ENCODE data around the gene MAP1B.

Gene MAP1B

GRCh38 chr5:72101828-72102227 is 5.4 kb upstream of the MAP1B start:
- DNase-seq, result no peak

- DNase-seq, result no peak
These were observed 501 bp upstream of the MAP1B start for GRCh38 chr5:72106817-72107130.

- no peak for DNase-seq
These were observed 576 bp downstream of the MAP1B start for GRCh38 chr5:72107901-72108201.

GRCh38 chr5:72108202-72109061 is 1.2 kb downstream of the MAP1B start:
- DNase-seq, result peak; percentile 92

GRCh38 chr5:72109062-72109411 is 1.8 kb downstream of the MAP1B start:
- DNase-seq, result no peak

GRCh38 chr5:72109625-72110024 is 2.4 kb downstream of the MAP1B start:
- peak; percentile 73 for DNase-seq

- peak; percentile 63 for DNase-seq
These were observed 3.2 kb downstream of the MAP1B start for GRCh38 chr5:72110394-72111013.

GRCh38 chr5:72112389-72112788 is 5.1 kb downstream of the MAP1B start:
- DNase-seq, result no peak

- DNase-seq, result no peak
These were observed 7.4 kb downstream of the MAP1B start for GRCh38 chr5:72114629-72115028.

GRCh38 chr5:72115296-72115695 is 8.0 kb downstream of the MAP1B start:
- no peak for DNase-seq

GRCh38 chr5:72117307-72117706 is 10.0 kb downstream of the MAP1B start:
- DNase-seq, result no peak

- DNase-seq, result peak; percentile 61
These were observed 13.9 kb downstream of the MAP1B start for GRCh38 chr5:72121052-72121779.

GRCh38 chr5:72121780-72122445 is 14.6 kb downstream of the MAP1B start:
- no peak for DNase-seq

GRCh38 chr5:72122602-72123001 is 15.3 kb downstream of the MAP1B start:
- DNase-seq, result peak; percentile 74

- DNase-seq, result no peak
These were observed 16.6 kb downstream of the MAP1B start for GRCh38 chr5:72123764-72124376.

GRCh38 chr5:72125271-72125940 is 18.1 kb downstream of the MAP1B start:
- no peak for DNase-seq

GRCh38 chr5:72125941-72126620 is 18.8 kb downstream of the MAP1B start:
- no peak for DNase-seq

- DNase-seq, result no peak
These were observed 19.5 kb downstream of the MAP1B start for GRCh38 chr5:72126796-72127195.

GRCh38 chr5:72129725-72130124 is 22.4 kb downstream of the MAP1B start:
- peak; percentile 36 for DNase-seq

- DNase-seq, result peak; percentile 33
These were observed 23.1 kb downstream of the MAP1B start for GRCh38 chr5:72130351-72130761.

- DNase-seq, result no peak
These were observed 26.1 kb downstream of the MAP1B start for GRCh38 chr5:72133212-72133990.
